PC-9 (cell line): ENCODE measurements around the gene ADSL. TPM values are rescaled to one million over a fixed set of nuclear protein-coding genes. Genes with fewer than 3 reads are reported as not detected.
"Not testable (repeated sequence)": the region's sequence is repeated elsewhere in the genome, so short reads cannot be mapped to it uniquely, and the experiment has no call there.

Experiments used
- BruUV-seq: library from RNA; stranded (reverse); fragments of 400-500 nt; replicated peaks from 2 replicates; lab custom pipeline; 2021; lab: Mats Ljungman, UMichigan
- CTCF ChIA-PET: fragments of 300-600 bp; sonication (Branson Sonifier 250); formaldehyde crosslinking; loops from one replicate; lab custom pipeline; 2022; ENCODE audit warnings: antibody characterized with exemption; lab: Charles Lee
- POLR2A ChIA-PET: fragments of 300-600 bp; sonication (Branson Sonifier 250); formaldehyde crosslinking; loops from one replicate; lab custom pipeline; 2022; ENCODE audit warnings: antibody characterized with exemption; ENCODE audit not compliant: unreplicated experiment; lab: Charles Lee
- DNase-seq, 2 experiments: peaks; one replicate each; pipeline versions ENCODE4 v3.0.0 to v3.0.0-alpha.2; 2015 to 2022; ENCODE audit warnings: mixed read lengths in 1 of 2
- H2AFZ ChIP-seq: fragments of 200-600 bp; sonication (generic); 2 replicates; pipeline ENCODE4 v1.8.1; 2017; ENCODE audit warnings: antibody characterized with exemption
- H3F3A ChIP-seq: fragments of 200-600 bp; sonication (generic); 2 replicates; pipeline ENCODE4 v1.8.1; 2017; ENCODE audit warnings: antibody characterized with exemption, mild to moderate bottlenecking, low read depth; ENCODE audit not compliant: insufficient read depth
- H3K27ac ChIP-seq: fragments of 200-600 bp; sonication (generic); 2 replicates; pipeline ENCODE4 v1.6.1; 2016; ENCODE audit warnings: mixed run types
- H3K27me3 ChIP-seq: fragments of 200-600 bp; sonication (generic); 2 replicates; pipeline ENCODE4 v1.6.1; 2016; ENCODE audit warnings: low read depth, mixed run types; ENCODE audit not compliant: insufficient read depth
- H3K36me3 ChIP-seq: fragments of 200-600 bp; sonication (generic); 2 replicates; pipeline ENCODE4 v1.6.1; 2016; ENCODE audit warnings: low read depth, mixed run types
- H3K4me1 ChIP-seq: fragments of 200-600 bp; sonication (generic); replicated peaks from 2 replicates; pipeline ENCODE4 v1.6.1; 2016; ENCODE audit warnings: mixed run types; ENCODE audit not compliant: insufficient read depth
- H3K4me2 ChIP-seq: fragments of 200-600 bp; sonication (generic); 2 replicates; pipeline ENCODE4 v1.6.1; 2017; ENCODE audit warnings: mixed run types
- H3K4me3 ChIP-seq: fragments of 200-600 bp; sonication (generic); 2 replicates; pipeline ENCODE4 v1.6.1; 2016; ENCODE audit warnings: mixed run types
- H3K79me2 ChIP-seq: fragments of 200-600 bp; sonication (generic); 2 replicates; pipeline ENCODE4 v1.6.1; 2017; ENCODE audit warnings: low read depth, mixed run types
- H3K9me2 ChIP-seq: fragments of 200-600 bp; sonication (generic); 2 replicates; pipeline ENCODE4 v1.8.1; 2017; ENCODE audit warnings: mild to moderate bottlenecking; ENCODE audit not compliant: insufficient read depth
- H3K9me3 ChIP-seq: fragments of 200-600 bp; sonication (generic); 2 replicates; pipeline ENCODE4 v1.8.1; 2016; ENCODE audit warnings: low read depth; ENCODE audit not compliant: insufficient read depth
- H4K20me1 ChIP-seq: fragments of 200-600 bp; sonication (generic); 2 replicates; pipeline ENCODE4 v1.8.1; 2017; ENCODE audit not compliant: insufficient read depth
- EZH2 ChIP-seq: fragments of 200-600 bp; sonication (generic); IDR thresholded peaks from 2 replicates; pipeline ENCODE4 v1.8.0; 2017; ENCODE audit warnings: antibody characterized with exemption, low read depth
- intact Hi-C: fragments of 100-400 bp; cut with micrococcal nuclease; formaldehyde crosslinking; loops from one replicate; pipeline ENCODE4 v1.10.0; 2022; ENCODE audit not compliant: unreplicated experiment
- total RNA-seq: library from RNA; stranded (reverse); gene quantifications from 2 replicates; pipeline ENCODE4 v1.2.3, GENCODE V29; 2021
- TF ChIP-seq, protein P1 (sequence below): fragments of 200-600 bp; sonication (generic); conservative IDR thresholded peaks from 2 replicates; pipeline ENCODE4 v1.6.1; 2017; ENCODE audit warnings: mixed run types, antibody characterized with exemption, mild to moderate bottlenecking, moderate library complexity

Gene ADSL
- total RNA-seq, 1 experiment from 2014 or later: 56.2 TPM

GRCh38 chr22:40310768-40311120, 35.6 kb upstream of the ADSL start:
- Histone ChIP-seq H3K27ac (no peak overlapping the region), H3K36me3 (peaks cover 54% of the 10 kb centered on the region)
- TF ChIP-seq, protein P1, sequence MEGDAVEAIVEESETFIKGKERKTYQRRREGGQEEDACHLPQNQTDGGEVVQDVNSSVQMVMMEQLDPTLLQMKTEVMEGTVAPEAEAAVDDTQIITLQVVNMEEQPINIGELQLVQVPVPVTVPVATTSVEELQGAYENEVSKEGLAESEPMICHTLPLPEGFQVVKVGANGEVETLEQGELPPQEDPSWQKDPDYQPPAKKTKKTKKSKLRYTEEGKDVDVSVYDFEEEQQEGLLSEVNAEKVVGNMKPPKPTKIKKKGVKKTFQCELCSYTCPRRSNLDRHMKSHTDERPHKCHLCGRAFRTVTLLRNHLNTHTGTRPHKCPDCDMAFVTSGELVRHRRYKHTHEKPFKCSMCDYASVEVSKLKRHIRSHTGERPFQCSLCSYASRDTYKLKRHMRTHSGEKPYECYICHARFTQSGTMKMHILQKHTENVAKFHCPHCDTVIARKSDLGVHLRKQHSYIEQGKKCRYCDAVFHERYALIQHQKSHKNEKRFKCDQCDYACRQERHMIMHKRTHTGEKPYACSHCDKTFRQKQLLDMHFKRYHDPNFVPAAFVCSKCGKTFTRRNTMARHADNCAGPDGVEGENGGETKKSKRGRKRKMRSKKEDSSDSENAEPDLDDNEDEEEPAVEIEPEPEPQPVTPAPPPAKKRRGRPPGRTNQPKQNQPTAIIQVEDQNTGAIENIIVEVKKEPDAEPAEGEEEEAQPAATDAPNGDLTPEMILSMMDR: no peak
- TF ChIP-seq EZH2: no peak

GRCh38 chr22:40311646-40312045, 34.7 kb upstream of the ADSL start:
- not testable (repeated sequence) for BruUV-seq

More at GRCh38 chr22:40310768-40311120, 35.6 kb upstream of the ADSL start:
- intact Hi-C loops: no loop called here
- Histone ChIP-seq H3K9me3 (no peaks in the 10 kb centered on the region), H3K4me1 (no peaks in the 10 kb centered on the region), H3K4me2 (no peak overlapping the region), H3K4me3 (no peak overlapping the region), H2AFZ (no peak overlapping the region), H3F3A (peaks cover 3% of the 10 kb centered on the region; the same call in 1 of the 2 replicates), H3K9me2 (no peaks in the 10 kb centered on the region), H3K79me2 (no peaks in the 10 kb centered on the region), H3K27me3 (no peaks in the 10 kb centered on the region), H4K20me1 (no peaks in the 10 kb centered on the region)
- BruUV-seq: no TSS peak
- ChIA-PET POLR2A (no interaction called here), CTCF (no interaction called here)
- DNase-seq: no peak

GRCh38 chr22:40312050-40312449, 34.2 kb upstream of the ADSL start:
- Histone ChIP-seq H3K36me3 (peaks cover 54% of the 10 kb centered on the region), H4K20me1 (no peaks in the 10 kb centered on the region), H3F3A (peaks cover 3% of the 10 kb centered on the region; the same call in 1 of the 2 replicates), H3K4me1 (no peaks in the 10 kb centered on the region), H2AFZ (no peak overlapping the region), H3K27me3 (no peaks in the 10 kb centered on the region), H3K79me2 (no peaks in the 10 kb centered on the region), H3K27ac (no peak overlapping the region), H3K9me2 (no peaks in the 10 kb centered on the region), H3K9me3 (no peaks in the 10 kb centered on the region), H3K4me2 (no peak overlapping the region), H3K4me3 (no peak overlapping the region)
- DNase-seq: no peak
- TF ChIP-seq, protein P1: no peak
- intact Hi-C loops: no loop called here
- ChIA-PET POLR2A (no interaction called here), CTCF (no interaction called here)
- no TSS peak for BruUV-seq

More at GRCh38 chr22:40311646-40312045, 34.7 kb upstream of the ADSL start:
- H3K4me3 ChIP-seq, H3K4me2 ChIP-seq, H3K9me3 ChIP-seq, DNase-seq, H3F3A ChIP-seq, H3K27ac ChIP-seq, H3K4me1 ChIP-seq, CTCF ChIA-PET, H3K79me2 ChIP-seq, H4K20me1 ChIP-seq, H3K9me2 ChIP-seq, H2AFZ ChIP-seq, POLR2A ChIA-PET, intact Hi-C loops, H3K27me3 ChIP-seq: not testable (repeated sequence)
- H3K36me3 ChIP-seq: peaks cover 54% of the 10 kb centered on the region

GRCh38 chr22:40313007-40313406, 33.3 kb upstream of the ADSL start:
- ChIA-PET POLR2A (no interaction called here), CTCF (interaction anchor here (0.7 kb wide), 1 partner anchor 14 kb away, joined by 4 read pairs; no protein-coding TSS in a partner anchor)
- H3K36me3 ChIP-seq: peaks cover 54% of the 10 kb centered on the region
- no peaks in the 10 kb centered on the region for H3K9me2 ChIP-seq
- no TSS peak for BruUV-seq
- H2AFZ ChIP-seq: no peak overlapping the region
- H3K4me1 ChIP-seq: no peaks in the 10 kb centered on the region
- H3K4me3 ChIP-seq: no peak overlapping the region
- no peaks in the 10 kb centered on the region for H3K79me2 ChIP-seq
- DNase-seq: no peak
- TF ChIP-seq, protein P1: no peak
- TF ChIP-seq EZH2: no peak
- intact Hi-C loops: no loop called here
- peaks cover 3% of the 10 kb centered on the region; the same call in 1 of the 2 replicates for H3F3A ChIP-seq
- H3K9me3 ChIP-seq: no peaks in the 10 kb centered on the region
- no peaks in the 10 kb centered on the region for H4K20me1 ChIP-seq
- no peaks in the 10 kb centered on the region for H3K27me3 ChIP-seq
- no peak overlapping the region for H3K27ac ChIP-seq
- no peak overlapping the region for H3K4me2 ChIP-seq
